SU-DHL-6 (cell line): ENCODE results near the gene BDKRB2.

ENCODE experiments used
- H2AFZ ChIP-seq: fragments of 200-600 bp; sonication (generic); 2 replicates; pipeline ENCODE4 v1.6.1; 2014; ENCODE audit warnings: low read depth, mild to moderate bottlenecking, moderate library complexity, mixed read lengths, antibody characterized with exemption, low read length; ENCODE audit not compliant: severe bottlenecking
- H3F3A ChIP-seq: fragments of 200-600 bp; shearing (Covaris generic); 2 replicates; pipeline ENCODE4 v1.6.0; 2016; ENCODE audit warnings: antibody characterized with exemption, mild to moderate bottlenecking; ENCODE audit not compliant: insufficient read depth
- H3K27ac ChIP-seq: fragments of 200-600 bp; sonication (generic); 2 replicates; pipeline ENCODE4 v1.5.1; 2016; ENCODE audit warnings: low read depth, mild to moderate bottlenecking, low read length, moderate library complexity, mixed read lengths
- H3K27me3 ChIP-seq: fragments of 200-600 bp; sonication (generic), shearing (Covaris generic); 2 replicates; pipeline ENCODE4 v1.6.0; 2014; ENCODE audit warnings: mild to moderate bottlenecking, low read length
- H3K36me3 ChIP-seq: fragments of 200-600 bp; sonication (generic); 2 replicates; pipeline ENCODE4 v1.6.1; 2014; ENCODE audit warnings: mild to moderate bottlenecking, low read length, mixed read lengths
- H3K4me2 ChIP-seq: fragments of 300-600, 200-600 bp; shearing (Covaris generic), sonication (generic); 2 replicates; pipeline ENCODE4 v1.6.0; 2014; ENCODE audit warnings: low read length, low read depth, mild to moderate bottlenecking; ENCODE audit not compliant: poor library complexity, severe bottlenecking
- H3K4me3 ChIP-seq: fragments of 200-600 bp; sonication (generic); 2 replicates; pipeline ENCODE4 v1.5.1; 2014; ENCODE audit warnings: antibody characterized with exemption, low read length, mild to moderate bottlenecking, mixed read lengths; ENCODE audit not compliant: insufficient read depth, poor library complexity, severe bottlenecking
- H3K79me2 ChIP-seq: fragments of 200-600 bp; sonication (generic); 2 replicates; pipeline ENCODE4 v1.6.1; 2014; ENCODE audit warnings: mild to moderate bottlenecking, low read length, moderate library complexity; ENCODE audit not compliant: insufficient read depth
- H3K9ac ChIP-seq: fragments of 200-600 bp; sonication (generic); 2 replicates; pipeline ENCODE4 v1.7.0; 2014; ENCODE audit warnings: mild to moderate bottlenecking, low read length
- H3K9me2 ChIP-seq: fragments of 200-600 bp; sonication (generic); replicated peaks from 2 replicates; pipeline ENCODE4 v1.6.1; 2014; ENCODE audit warnings: low read length; ENCODE audit not compliant: insufficient read depth
- H3K9me3 ChIP-seq: fragments of 200-600 bp; sonication (generic); 2 replicates; pipeline ENCODE4 v1.6.1; 2014; ENCODE audit warnings: low read length, mixed read lengths; ENCODE audit not compliant: insufficient read depth
- H4K20me1 ChIP-seq: fragments of 200-600 bp; sonication (generic); 2 replicates; pipeline ENCODE4 v1.6.1; 2014; ENCODE audit warnings: low read depth, mild to moderate bottlenecking, antibody characterized with exemption, low read length, moderate library complexity, mixed read lengths
- CTCF ChIP-seq: fragments of 200-600 bp; sonication (generic); IDR thresholded peaks from one replicate; pipeline ENCODE4 v1.5.1; 2017; ENCODE audit warnings: antibody characterized with exemption, mild to moderate bottlenecking, low read length, moderate library complexity; ENCODE audit not compliant: insufficient read depth, poor library complexity, severe bottlenecking
- EZH2phosphoT487 ChIP-seq: fragments of 200-600 bp; sonication (generic), shearing (Covaris generic); conservative IDR thresholded peaks from 2 replicates; pipeline ENCODE4 v1.6.1; 2018; ENCODE audit warnings: mild to moderate bottlenecking, antibody characterized with exemption, low read length, moderate library complexity, mixed read lengths

The BDKRB2 gene

GRCh38 chr14:96267916-96268315 is 63.3 kb downstream of the BDKRB2 start:
- Histone ChIP-seq H3K4me3 (no peak overlapping the region), H3K27me3 (no peaks in the 10 kb centered on the region), H3K9ac (no peak overlapping the region), H2AFZ (no peak overlapping the region), H3K9me3 (no peaks in the 10 kb centered on the region), H4K20me1 (no peaks in the 10 kb centered on the region), H3K79me2 (no peaks in the 10 kb centered on the region), H3F3A (no peaks in the 10 kb centered on the region), H3K27ac (no peak overlapping the region), H3K4me2 (no peak overlapping the region), H3K36me3 (no peaks in the 10 kb centered on the region), H3K9me2 (no peaks in the 10 kb centered on the region)
- TF ChIP-seq EZH2phosphoT487 (no peak), CTCF (no peak)

- Histone ChIP-seq H4K20me1 (no peaks in the 10 kb centered on the region), H3K9ac (no peak overlapping the region)
- no peak for TF ChIP-seq EZH2phosphoT487
- no peak for TF ChIP-seq CTCF
Observed at GRCh38 chr14:96268431-96269358, 64.1 kb downstream of the BDKRB2 start.

GRCh38 chr14:96269359-96269710 is 64.7 kb downstream of the BDKRB2 start:
- Histone ChIP-seq H4K20me1 (no peaks in the 10 kb centered on the region), H3K4me3 (no peak overlapping the region), H3K27ac (no peak overlapping the region), H3K4me2 (no peak overlapping the region), H3K9me3 (no peaks in the 10 kb centered on the region), H2AFZ (no peak overlapping the region), H3K9me2 (no peaks in the 10 kb centered on the region), H3K79me2 (no peaks in the 10 kb centered on the region), H3F3A (no peaks in the 10 kb centered on the region), H3K36me3 (no peaks in the 10 kb centered on the region), H3K9ac (no peak overlapping the region), H3K27me3 (no peaks in the 10 kb centered on the region)
- TF ChIP-seq CTCF, result no peak
- no peak for TF ChIP-seq EZH2phosphoT487

More at GRCh38 chr14:96268431-96269358, 64.1 kb downstream of the BDKRB2 start:
- no peaks in the 10 kb centered on the region for H3K9me3 ChIP-seq
- no peaks in the 10 kb centered on the region for H3F3A ChIP-seq
- no peak overlapping the region for H3K4me3 ChIP-seq
- H3K9me2 ChIP-seq, result no peaks in the 10 kb centered on the region
- no peak overlapping the region for H3K27ac ChIP-seq
- H3K4me2 ChIP-seq, result no peak overlapping the region
- H2AFZ ChIP-seq, result no peak overlapping the region
- no peaks in the 10 kb centered on the region for H3K79me2 ChIP-seq
- H3K27me3 ChIP-seq, result no peaks in the 10 kb centered on the region
- H3K36me3 ChIP-seq, result no peaks in the 10 kb centered on the region
